ENCODE results near the gene TRIM67. TPM values are rescaled to one million over a fixed set of nuclear protein-coding genes. Genes with fewer than 3 reads are reported as not detected.
A peak's percentile ranks its signal among the peaks of the same experiment; 100 is the strongest.

TRIM67 gene
- total and polyA plus RNA-seq, 9 of the 15 experiments (the other 6 are each of a cell fraction or from before 2014, with no cell fraction given) = 0.04 to 0.60 (median 0.31) TPM

DNA sequence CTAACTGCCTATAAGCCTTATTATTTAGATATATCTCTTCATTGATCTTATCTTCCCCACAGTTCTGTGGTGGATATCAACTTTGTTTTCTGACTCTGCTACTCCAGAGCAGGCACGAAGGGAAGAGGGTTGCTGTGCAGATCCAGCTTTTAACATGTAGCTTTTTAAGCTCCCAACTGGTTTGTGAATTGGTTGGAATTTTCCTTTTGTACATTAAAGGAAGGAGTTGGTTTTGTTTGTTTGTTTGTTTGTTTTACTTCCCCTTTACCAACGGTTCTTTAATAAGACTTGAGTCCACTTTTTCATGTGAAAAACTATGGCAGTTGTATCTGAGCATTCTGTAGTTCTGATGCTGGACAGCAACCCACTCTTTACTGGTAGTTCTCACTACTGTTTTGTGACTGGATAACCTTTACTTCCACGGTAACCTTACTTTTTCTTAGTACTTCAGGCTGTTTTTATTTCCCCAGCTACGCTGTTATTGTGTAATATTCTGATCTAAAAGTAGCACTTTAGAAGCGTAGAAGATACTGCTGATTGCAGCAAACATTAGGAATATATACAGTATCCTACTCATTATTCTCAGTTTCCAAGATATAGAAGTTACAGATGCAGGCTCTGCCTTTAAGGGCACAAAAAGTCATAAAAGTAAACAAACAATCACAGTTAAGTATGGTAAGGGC is 80.8 kb downstream of the TRIM67 start (continued):
- TF ChIP-seq, protein P1, sequence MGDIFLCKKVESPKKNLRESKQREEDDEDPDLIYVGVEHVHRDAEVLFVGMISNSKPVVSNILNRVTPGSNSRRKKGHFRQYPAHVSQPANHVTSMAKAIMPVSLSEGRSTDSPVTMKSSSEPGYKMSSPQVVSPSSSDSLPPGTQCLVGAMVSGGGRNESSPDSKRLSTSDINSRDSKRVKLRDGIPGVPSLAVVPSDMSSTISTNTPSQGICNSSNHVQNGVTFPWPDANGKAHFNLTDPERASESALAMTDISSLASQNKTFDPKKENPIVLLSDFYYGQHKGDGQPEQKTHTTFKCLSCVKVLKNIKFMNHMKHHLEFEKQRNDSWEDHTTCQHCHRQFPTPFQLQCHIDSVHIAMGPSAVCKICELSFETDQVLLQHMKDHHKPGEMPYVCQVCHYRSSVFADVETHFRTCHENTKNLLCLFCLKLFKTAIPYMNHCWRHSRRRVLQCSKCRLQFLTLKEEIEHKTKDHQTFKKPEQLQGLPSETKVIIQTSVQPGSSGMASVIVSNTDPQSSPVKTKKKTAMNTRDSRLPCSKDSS (IDR thresholded peaks at IDR 0.05; ENCODE audit: low read depth, partially characterized antibody) = no peak
- TF ChIP-seq, protein P2, sequence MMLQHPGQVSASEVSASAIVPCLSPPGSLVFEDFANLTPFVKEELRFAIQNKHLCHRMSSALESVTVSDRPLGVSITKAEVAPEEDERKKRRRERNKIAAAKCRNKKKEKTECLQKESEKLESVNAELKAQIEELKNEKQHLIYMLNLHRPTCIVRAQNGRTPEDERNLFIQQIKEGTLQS (IDR thresholded peaks at IDR 0.05) = no peak
- TF ChIP-seq, protein P2 (CRISPR knock-in tag; conservative IDR thresholded peaks at IDR 0.05) = no peak
- TF ChIP-seq CHD1 (IDR thresholded peaks at IDR 0.05; ENCODE audit: low read length) (no peak), NFRKB (IDR thresholded peaks at IDR 0.05; ENCODE audit: low read depth) (no peak), ZNF436 (CRISPR knock-in tag; IDR thresholded peaks at IDR 0.05) (no peak), POLR2A (conservative IDR thresholded peaks at IDR 0.05) (no peak), SIRT6 (IDR thresholded peaks at IDR 0.05; ENCODE audit: low read depth, low read length) (no peak), HDAC1 (IDR thresholded peaks at IDR 0.05) (0 out of 4 replicates have a peak, but pooled peaks of 1 of the 2 experiments have one; percentile 10), SMARCA4 (IDR thresholded peaks at IDR 0.05) (0 out of 2 replicates have a peak, but pooled peaks have one; percentile 59), RAD21 (CRISPR knock-in tag; conservative IDR thresholded peaks at IDR 0.05 in 1 of 2, IDR thresholded peaks at IDR 0.05 in 1 of 2) (no peak), ZNF764 (CRISPR knock-in tag; IDR thresholded peaks at IDR 0.05; ENCODE audit: low read depth) (no peak), SMAD1 (IDR thresholded peaks at IDR 0.05; ENCODE audit: low read depth, low read length, partially characterized antibody) (no peak), SMAD4 (CRISPR knock-in tag; conservative IDR thresholded peaks at IDR 0.05) (no peak), TOE1 (IDR thresholded peaks at IDR 0.05; ENCODE audit: borderline replicate concordance) (no peak), TOE1 (CRISPR knock-in tag; IDR thresholded peaks at IDR 0.05; ENCODE audit: borderline replicate concordance, low read depth) (no peak)
- TF ChIP-seq, protein P3, sequence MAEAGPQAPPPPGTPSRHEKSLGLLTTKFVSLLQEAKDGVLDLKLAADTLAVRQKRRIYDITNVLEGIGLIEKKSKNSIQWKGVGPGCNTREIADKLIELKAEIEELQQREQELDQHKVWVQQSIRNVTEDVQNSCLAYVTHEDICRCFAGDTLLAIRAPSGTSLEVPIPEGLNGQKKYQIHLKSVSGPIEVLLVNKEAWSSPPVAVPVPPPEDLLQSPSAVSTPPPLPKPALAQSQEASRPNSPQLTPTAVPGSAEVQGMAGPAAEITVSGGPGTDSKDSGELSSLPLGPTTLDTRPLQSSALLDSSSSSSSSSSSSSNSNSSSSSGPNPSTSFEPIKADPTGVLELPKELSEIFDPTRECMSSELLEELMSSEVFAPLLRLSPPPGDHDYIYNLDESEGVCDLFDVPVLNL (CRISPR knock-in tag; IDR thresholded peaks at IDR 0.05; ENCODE audit: low read depth) = no peak

All from K562 (cell line).